ENCODE results near the gene TRAF4. TPM values are rescaled to one million over a fixed set of nuclear protein-coding genes. Genes with fewer than 3 reads are reported as not detected.

The TRAF4 gene
- total RNA-seq, 1 donor from 2014 or later, result 143 TPM

GRCh38 chr17:28746611-28747050, 2.8 kb downstream of the TRAF4 start:
- FAIRE-seq, result no peak
- Mint-ChIP-seq H3K36me3 (ENCODE audit: low read depth, unreplicated experiment) (peaks cover 7% of the 10 kb centered on the region), H3K4me1 (ENCODE audit: low read depth, unreplicated experiment) (peaks cover 14% of the 10 kb centered on the region), H3K4me3 (ENCODE audit: unreplicated experiment) (peak overlapping the region; percentile 94), H3K27ac (ENCODE audit: unreplicated experiment) (peak overlapping the region; percentile 92), H3K27me3 (ENCODE audit: low read depth, unreplicated experiment) (no peaks in the 10 kb centered on the region), H3K9me3 (ENCODE audit: unreplicated experiment) (no peaks in the 10 kb centered on the region)
- TF ChIP-seq EZH2 (IDR thresholded peaks at IDR 0.05; ENCODE audit: insufficient read depth, low read length), result no peak
- TF ChIP-seq CTCF (IDR thresholded peaks at IDR 0.05; ENCODE audit: insufficient read depth, low read depth, low read length), result no peak
- no peak overlapping the region for H3K27ac ChIP-seq (ENCODE audit: low read depth, low read length)
- H3K4me3 ChIP-seq (ENCODE audit: insufficient read depth, low read depth, low read length), result peak overlapping the region; percentile 85
- peaks cover 18% of the 10 kb centered on the region for H3K36me3 ChIP-seq (ENCODE audit: insufficient read depth, low read length)
- peaks cover 66% of the 10 kb centered on the region for H3K79me2 ChIP-seq (ENCODE audit: insufficient read depth, low read length)
- H3K9ac ChIP-seq (ENCODE audit: low read length), result peak overlapping the region; percentile 92
- peaks cover 35% of the 10 kb centered on the region for H3K4me1 ChIP-seq (ENCODE audit: insufficient read depth, low read length)
- no peaks in the 10 kb centered on the region for H3K9me3 ChIP-seq (ENCODE audit: insufficient read depth, low read depth, low read length)
- no peak overlapping the region for H2AFZ ChIP-seq (ENCODE audit: low read depth, low read length)
- peak overlapping the region; percentile 95 for H3K4me2 ChIP-seq (ENCODE audit: low read length)
- DNase-seq (ENCODE audit: low read depth), result no peak
- H3K27me3 ChIP-seq (ENCODE audit: insufficient read depth, low read length), result no peaks in the 10 kb centered on the region
- H4K20me1 ChIP-seq (ENCODE audit: insufficient read depth, low read length), result peaks cover 69% of the 10 kb centered on the region

GRCh38 chr17:28747051-28747691, 3.4 kb downstream of the TRAF4 start:
- Histone ChIP-seq H4K20me1 (ENCODE audit: insufficient read depth, low read length) (peaks cover 75% of the 10 kb centered on the region), H3K27ac (ENCODE audit: low read depth, low read length) (no peak overlapping the region), H2AFZ (ENCODE audit: low read depth, low read length) (no peak overlapping the region), H3K36me3 (ENCODE audit: insufficient read depth, low read length) (peaks cover 20% of the 10 kb centered on the region), H3K4me3 (ENCODE audit: insufficient read depth, low read depth, low read length) (no peak overlapping the region), H3K27me3 (ENCODE audit: insufficient read depth, low read length) (no peaks in the 10 kb centered on the region), H3K4me2 (ENCODE audit: low read length) (peak overlapping the region; percentile 95), H3K4me1 (ENCODE audit: insufficient read depth, low read length) (peaks cover 35% of the 10 kb centered on the region), H3K9me3 (ENCODE audit: insufficient read depth, low read depth, low read length) (no peaks in the 10 kb centered on the region), H3K9ac (ENCODE audit: low read length) (peak overlapping the region; percentile 92), H3K79me2 (ENCODE audit: insufficient read depth, low read length) (peaks cover 68% of the 10 kb centered on the region)
- Mint-ChIP-seq H3K27ac (ENCODE audit: unreplicated experiment) (no peak overlapping the region), H3K36me3 (ENCODE audit: low read depth, unreplicated experiment) (peaks cover 8% of the 10 kb centered on the region), H3K4me3 (ENCODE audit: unreplicated experiment) (peak overlapping the region; percentile 94), H3K27me3 (ENCODE audit: low read depth, unreplicated experiment) (no peaks in the 10 kb centered on the region), H3K9me3 (ENCODE audit: unreplicated experiment) (no peaks in the 10 kb centered on the region), H3K4me1 (ENCODE audit: low read depth, unreplicated experiment) (peaks cover 11% of the 10 kb centered on the region)
- DNase-seq (ENCODE audit: low read depth) (no peak), FAIRE-seq (no peak)
- TF ChIP-seq CTCF (IDR thresholded peaks at IDR 0.05; ENCODE audit: insufficient read depth, low read depth, low read length) (no peak), EZH2 (IDR thresholded peaks at IDR 0.05; ENCODE audit: insufficient read depth, low read length) (no peak)
